HEK293 (cell line): Measurements from ENCODE around the gene TEDC2.
A peak's percentile ranks its signal among the peaks of the same experiment; 100 is the strongest.

Experiments used
- KLF7 ChIP-seq: fragments of 450-650 bp; formaldehyde crosslinking; IDR thresholded peaks from 2 replicates; pipeline ENCODE4 v1.5.1; 2016; ENCODE audit warnings: missing biosample characterization, missing genetic modification characterization, borderline replicate concordance
- OSR2 ChIP-seq: fragments of 450-650 bp; formaldehyde crosslinking; IDR thresholded peaks from 2 replicates; pipeline ENCODE4 v1.5.1; 2016; ENCODE audit warnings: missing biosample characterization, missing genetic modification characterization
- OVOL3 ChIP-seq: fragments of 450-650 bp; formaldehyde crosslinking; IDR thresholded peaks from 2 replicates; pipeline ENCODE4 v1.5.1; 2016; ENCODE audit warnings: missing biosample characterization, missing genetic modification characterization
- PRDM1 ChIP-seq: fragments of 450-650 bp; formaldehyde crosslinking; IDR thresholded peaks from 2 replicates; pipeline ENCODE4; 2016; ENCODE audit warnings: missing biosample characterization, missing genetic modification characterization
- PRDM2 ChIP-seq: fragments of 450-650 bp; formaldehyde crosslinking; IDR thresholded peaks from 2 replicates; pipeline ENCODE4 v1.5.1; 2016; ENCODE audit warnings: missing biosample characterization, missing genetic modification characterization, borderline replicate concordance
- SP7 ChIP-seq: fragments of 450-650 bp; formaldehyde crosslinking; IDR thresholded peaks from 2 replicates; pipeline ENCODE4 v1.5.1; 2016; ENCODE audit warnings: missing biosample characterization, missing genetic modification characterization
- ZBTB21 ChIP-seq: fragments of 450-650 bp; formaldehyde crosslinking; IDR thresholded peaks from 2 replicates; pipeline ENCODE4 v1.5.1; 2017; ENCODE audit warnings: missing biosample characterization, missing genetic modification characterization
- ZBTB6 ChIP-seq: fragments of 450-650 bp; formaldehyde crosslinking; IDR thresholded peaks from 2 replicates; pipeline ENCODE4 v1.5.1; 2017; ENCODE audit warnings: missing biosample characterization, missing genetic modification characterization
- ZBTB8A ChIP-seq: fragments of 450-650 bp; formaldehyde crosslinking; IDR thresholded peaks from 2 replicates; pipeline ENCODE4 v1.5.1; 2016; ENCODE audit warnings: missing biosample characterization, missing genetic modification characterization
- ZEB2 ChIP-seq: fragments of 450-650 bp; formaldehyde crosslinking; IDR thresholded peaks from 2 replicates; pipeline ENCODE4 v1.5.1; 2016; ENCODE audit warnings: missing biosample characterization, missing genetic modification characterization
- ZNF2 ChIP-seq: fragments of 450-650 bp; formaldehyde crosslinking; IDR thresholded peaks from 2 replicates; pipeline ENCODE4 v1.5.1; 2016; ENCODE audit warnings: missing biosample characterization, missing genetic modification characterization
- ZNF221 ChIP-seq: fragments of 450-650 bp; formaldehyde crosslinking; IDR thresholded peaks from 2 replicates; pipeline ENCODE4 v1.5.1; 2017; ENCODE audit warnings: missing biosample characterization, missing genetic modification characterization, borderline replicate concordance
- ZNF404 ChIP-seq: fragments of 450-650 bp; formaldehyde crosslinking; IDR thresholded peaks from 2 replicates; pipeline ENCODE4 v1.5.1; 2017; ENCODE audit warnings: missing biosample characterization, missing genetic modification characterization
- ZNF473 ChIP-seq: fragments of 450-650 bp; formaldehyde crosslinking; IDR thresholded peaks from 2 replicates; pipeline ENCODE4 v1.5.1; 2017; ENCODE audit warnings: missing biosample characterization, missing genetic modification characterization
- ZNF501 ChIP-seq: fragments of 450-650 bp; formaldehyde crosslinking; IDR thresholded peaks from 2 replicates; pipeline ENCODE4 v1.5.1; 2016; ENCODE audit warnings: missing biosample characterization, missing genetic modification characterization
- ZNF518A ChIP-seq: fragments of 450-650 bp; formaldehyde crosslinking; conservative IDR thresholded peaks from 2 replicates; pipeline ENCODE4 v1.5.1; 2016; ENCODE audit warnings: low read depth, missing biosample characterization, missing genetic modification characterization
- ZNF585B ChIP-seq: fragments of 450-650 bp; formaldehyde crosslinking; IDR thresholded peaks from 2 replicates; pipeline ENCODE4 v1.5.1; 2016; ENCODE audit warnings: missing biosample characterization, missing genetic modification characterization
- ZNF837 ChIP-seq: fragments of 450-650 bp; formaldehyde crosslinking; IDR thresholded peaks from 2 replicates; pipeline ENCODE4 v1.5.1; 2016; ENCODE audit warnings: missing biosample characterization, missing genetic modification characterization
- TF ChIP-seq, protein P1 (sequence below): fragments of 450-650 bp; formaldehyde crosslinking; IDR thresholded peaks from 2 replicates; pipeline ENCODE4 v1.5.1; 2016; ENCODE audit warnings: missing biosample characterization, missing genetic modification characterization, borderline replicate concordance
- TF ChIP-seq, protein P2 (sequence below): fragments of 450-650 bp; formaldehyde crosslinking; IDR thresholded peaks from 2 replicates; pipeline ENCODE4; 2016; ENCODE audit warnings: missing biosample characterization, missing genetic modification characterization

TEDC2 gene

DNA sequence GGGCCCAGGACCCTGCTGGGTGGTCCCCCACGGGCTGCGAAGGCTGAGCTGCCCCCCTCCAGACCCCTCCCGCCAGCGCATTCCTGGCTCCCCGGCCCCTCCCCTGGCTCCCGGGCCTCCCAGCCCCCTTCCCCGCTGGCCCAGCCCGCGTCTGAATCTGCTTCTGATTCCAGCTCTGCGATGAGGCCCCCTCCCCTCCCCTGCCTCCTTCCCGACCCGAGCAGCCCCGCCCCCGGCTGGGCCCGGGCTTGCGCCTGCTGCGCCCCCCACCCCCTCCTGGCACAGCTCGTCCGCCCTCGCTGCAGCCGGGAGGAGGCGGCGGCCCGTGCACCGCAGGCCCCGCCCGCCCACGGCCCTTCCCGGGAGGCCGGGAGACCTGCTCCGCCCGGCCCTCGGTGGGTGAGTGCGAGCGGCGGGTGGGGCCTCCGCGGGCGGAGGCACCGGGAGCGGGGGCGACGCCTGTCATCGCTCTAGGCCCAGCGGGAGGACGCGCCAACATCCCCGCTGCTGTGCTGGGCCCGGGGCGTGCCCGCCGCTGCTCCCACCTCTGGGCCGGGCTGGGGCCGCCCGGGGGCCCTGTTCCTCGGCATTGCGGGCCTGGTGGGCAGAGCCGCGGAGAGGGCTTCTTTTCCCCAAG lies 11.2 kb downstream of the TEDC2 start, which contains the start of gene NTN3 (continued):
- TF ChIP-seq, protein P1, sequence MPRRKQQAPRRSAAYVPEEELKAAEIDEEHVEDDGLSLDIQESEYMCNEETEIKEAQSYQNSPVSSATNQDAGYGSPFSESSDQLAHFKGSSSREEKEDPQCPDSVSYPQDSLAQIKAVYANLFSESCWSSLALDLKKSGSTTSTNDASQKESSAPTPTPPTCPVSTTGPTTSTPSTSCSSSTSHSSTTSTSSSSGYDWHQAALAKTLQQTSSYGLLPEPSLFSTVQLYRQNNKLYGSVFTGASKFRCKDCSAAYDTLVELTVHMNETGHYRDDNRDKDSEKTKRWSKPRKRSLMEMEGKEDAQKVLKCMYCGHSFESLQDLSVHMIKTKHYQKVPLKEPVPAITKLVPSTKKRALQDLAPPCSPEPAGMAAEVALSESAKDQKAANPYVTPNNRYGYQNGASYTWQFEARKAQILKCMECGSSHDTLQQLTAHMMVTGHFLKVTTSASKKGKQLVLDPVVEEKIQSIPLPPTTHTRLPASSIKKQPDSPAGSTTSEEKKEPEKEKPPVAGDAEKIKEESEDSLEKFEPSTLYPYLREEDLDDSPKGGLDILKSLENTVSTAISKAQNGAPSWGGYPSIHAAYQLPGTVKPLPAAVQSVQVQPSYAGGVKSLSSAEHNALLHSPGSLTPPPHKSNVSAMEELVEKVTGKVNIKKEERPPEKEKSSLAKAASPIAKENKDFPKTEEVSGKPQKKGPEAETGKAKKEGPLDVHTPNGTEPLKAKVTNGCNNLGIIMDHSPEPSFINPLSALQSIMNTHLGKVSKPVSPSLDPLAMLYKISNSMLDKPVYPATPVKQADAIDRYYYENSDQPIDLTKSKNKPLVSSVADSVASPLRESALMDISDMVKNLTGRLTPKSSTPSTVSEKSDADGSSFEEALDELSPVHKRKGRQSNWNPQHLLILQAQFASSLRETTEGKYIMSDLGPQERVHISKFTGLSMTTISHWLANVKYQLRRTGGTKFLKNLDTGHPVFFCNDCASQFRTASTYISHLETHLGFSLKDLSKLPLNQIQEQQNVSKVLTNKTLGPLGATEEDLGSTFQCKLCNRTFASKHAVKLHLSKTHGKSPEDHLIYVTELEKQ (tag by site-specific recombination): no peak
- no peak for TF ChIP-seq ZNF837 (tag by site-specific recombination)
- TF ChIP-seq KLF7 (tag by site-specific recombination): no peak
- TF ChIP-seq ZNF585B: no peak
- TF ChIP-seq ZNF404 (tag by site-specific recombination): no peak
- no peak for TF ChIP-seq ZNF221 (tag by site-specific recombination)
- no peak for TF ChIP-seq PRDM2 (tag by site-specific recombination)
- no peak for TF ChIP-seq ZNF501 (tag by site-specific recombination)
- TF ChIP-seq PRDM1: no peak
- TF ChIP-seq ZBTB21 (tag by site-specific recombination): no peak
- TF ChIP-seq OVOL3: no peak
- no peak for TF ChIP-seq ZNF2 (tag by site-specific recombination)
- TF ChIP-seq ZNF473 (tag by site-specific recombination): no peak
- TF ChIP-seq ZBTB6 (tag by site-specific recombination): no peak
- peak; percentile 61; the same call in 1 of the 2 replicates for TF ChIP-seq OSR2 (tag by site-specific recombination)
- TF ChIP-seq ZEB2 (tag by site-specific recombination): no peak
- no peak for TF ChIP-seq ZNF518A (tag by site-specific recombination)
- TF ChIP-seq, protein P2, sequence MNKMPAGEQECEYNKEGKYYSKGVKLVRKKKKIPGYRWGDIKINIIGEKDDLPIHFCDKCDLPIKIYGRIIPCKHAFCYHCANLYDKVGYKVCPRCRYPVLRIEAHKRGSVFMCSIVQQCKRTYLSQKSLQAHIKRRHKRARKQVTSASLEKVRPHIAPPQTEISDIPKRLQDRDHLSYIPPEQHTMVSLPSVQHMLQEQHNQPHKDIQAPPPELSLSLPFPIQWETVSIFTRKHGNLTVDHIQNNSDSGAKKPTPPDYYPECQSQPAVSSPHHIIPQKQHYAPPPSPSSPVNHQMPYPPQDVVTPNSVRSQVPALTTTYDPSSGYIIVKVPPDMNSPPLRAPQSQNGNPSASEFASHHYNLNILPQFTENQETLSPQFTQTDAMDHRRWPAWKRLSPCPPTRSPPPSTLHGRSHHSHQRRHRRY: no peak
- TF ChIP-seq SP7 (tag by site-specific recombination): 0 out of 2 replicates have a peak, but pooled peaks have one; percentile 8
- TF ChIP-seq ZBTB8A: peak; percentile 76; the same call in 1 of the 2 replicates
